CD4-positive, alpha-beta memory T cell (primary cell): ENCODE data around the gene PDCD1. TPM values are rescaled to one million over a fixed set of nuclear protein-coding genes. Genes with fewer than 3 reads are reported as not detected.
"Not testable (repeated sequence)": the region's sequence is repeated elsewhere in the genome, so short reads cannot be mapped to it uniquely, and the experiment has no call there.

Experiments used
- CTCF ChIA-PET: fragments of 350-600 bp; sonication (Branson Sonifier 250); formaldehyde crosslinking; loops from one replicate; lab custom pipeline; 2021; ENCODE audit warnings: inconsistent platforms; ENCODE audit not compliant: partially characterized antibody; lab: Charles Lee
- POLR2A ChIA-PET: fragments of 350-600 bp; sonication (Branson Sonifier 250); formaldehyde crosslinking; loops from one replicate; lab custom pipeline; 2021; ENCODE audit not compliant: partially characterized antibody; lab: Charles Lee
- DNase-seq, 5 donors: peaks; one replicate each; pipeline versions ENCODE4 v3.0.0 to v3.0.0-alpha.2; 2020 to 2022; ENCODE audit warnings: mixed read lengths in 1 of 5
- H3K27ac ChIP-seq: one replicate; pipeline ENCODE4 v1.7.0; 2013; ENCODE audit warnings: low read depth, low read length
- H3K27me3 ChIP-seq: 2 replicates; pipeline ENCODE4 v1.7.0; 2013; ENCODE audit warnings: mild to moderate bottlenecking, low read length, moderate library complexity; ENCODE audit not compliant: insufficient read depth
- H3K36me3 ChIP-seq: 2 replicates; pipeline ENCODE4 v1.7.0; 2013; ENCODE audit warnings: mild to moderate bottlenecking, low read length, moderate library complexity; ENCODE audit not compliant: insufficient read depth
- H3K4me1 ChIP-seq: 2 replicates; pipeline ENCODE4 v1.7.0; 2013; ENCODE audit warnings: mild to moderate bottlenecking, low read length, moderate library complexity; ENCODE audit not compliant: insufficient read depth
- H3K4me3 ChIP-seq, 2 donors: one replicate each; pipeline ENCODE4 v1.7.0; 2013; ENCODE audit warnings: low read length in 2 of 2, mild to moderate bottlenecking in 1 of 2
- H3K9me3 ChIP-seq, 2 donors: one replicate each; pipeline ENCODE4 v1.7.0; 2013; ENCODE audit warnings: low read length in 2 of 2, control low read depth in 1 of 2; ENCODE audit not compliant: control insufficient read depth in 1 of 2
- H3K27ac Mint-ChIP-seq, 7 donors: one replicate each; pipeline ENCODE4 v1.8.0; 2020 to 2021; ENCODE audit warnings: mixed read lengths in 7 of 7, mild to moderate bottlenecking in 6 of 7, inconsistent platforms in 3 of 7, moderate library complexity in 3 of 7
- H3K27me3 Mint-ChIP-seq, 2 donors: one replicate each; pipeline ENCODE4 v1.8.0; 2020 to 2021; ENCODE audit warnings: mixed read lengths in 2 of 2
- H3K36me3 Mint-ChIP-seq, 2 donors: one replicate each; pipeline ENCODE4 v1.8.0; 2020 to 2021; ENCODE audit warnings: mixed read lengths in 2 of 2, inconsistent platforms in 1 of 2, mild to moderate bottlenecking in 1 of 2
- H3K4me1 Mint-ChIP-seq, 4 donors: one replicate each; pipeline ENCODE4 v1.8.0; 2020 to 2021; ENCODE audit warnings: mixed read lengths in 4 of 4, mild to moderate bottlenecking in 1 of 4
- H3K4me3 Mint-ChIP-seq, 8 donors: one replicate each; pipeline ENCODE4 v1.8.0; 2020 to 2021; ENCODE audit warnings: mixed read lengths in 8 of 8, mild to moderate bottlenecking in 7 of 8, moderate library complexity in 6 of 8, inconsistent platforms in 3 of 8
- H3K9me3 Mint-ChIP-seq, 8 donors: one replicate each; pipeline ENCODE4 v1.8.0; 2020 to 2021; ENCODE audit warnings: mixed read lengths in 8 of 8, mild to moderate bottlenecking in 5 of 8, inconsistent platforms in 3 of 8, moderate library complexity in 1 of 8
- intact Hi-C: fragments of 100-400 bp; cut with micrococcal nuclease; formaldehyde crosslinking; loops from one replicate; pipeline ENCODE4 v1.15.1; 2023
- polyA plus RNA-seq, 2 donors: library from polyadenylated mRNA; unstranded; fragments of 300-500 nt; fragmentation: Illumina TruSeq; gene quantifications; one replicate each; pipeline ENCODE4 v1.2.3, GENCODE V29; 2021
- total RNA-seq, 2 experiments: library from RNA; stranded (reverse); gene quantifications; one replicate each; pipeline ENCODE4 v1.2.3, GENCODE V29; 2021

The PDCD1 gene
- total and polyA plus RNA-seq, 4 experiments from 2014 or later: 5.2 to 12.4 (median 6.1) TPM

GRCh38 chr2:241804326-241805229 is 54.1 kb downstream of the PDCD1 start:
- Histone ChIP-seq H3K27me3 (no peaks in the 10 kb centered on the region), H3K4me1 (peaks cover 20% of the 10 kb centered on the region), H3K36me3 (no peaks in the 10 kb centered on the region), H3K27ac (no peak overlapping the region), H3K9me3 (no peaks in the 10 kb centered on the region), H3K4me3 (peak overlapping the region in 1 of 2 donors; percentile 47)
- POLR2A ChIA-PET: interaction anchor here (1.0 to 2.6 kb wide), 8 partner anchors 40 to 118 kb away, joined by 3 to 16 read pairs (median 7); partner anchors contain the start of genes D2HGDH, DTYMK, ING5 and PDCD1
- DNase-seq: peak in 3 of 5 donors; percentile 17 to 38 (median 29)
- Mint-ChIP-seq H3K27ac (peak overlapping the region in 3 of 7 donors; percentile 18 to 81 (median 50)), H3K27me3 (no peaks in the 10 kb centered on the region), H3K4me3 (peak overlapping the region; percentile 42 to 77 (median 68)), H3K9me3 (no peaks in the 10 kb centered on the region), H3K4me1 (peaks cover 2 to 12% (median 8%) of the 10 kb centered on the region in 4 donors), H3K36me3 (no peaks in the 10 kb centered on the region)
- intact Hi-C loops: loop anchor here (5.0 kb wide), 1 partner anchor 42 kb away; no protein-coding TSS in a partner anchor
- CTCF ChIA-PET: no interaction called here

GRCh38 chr2:241803387-241804325 is 55.0 kb downstream of the PDCD1 start:
- Mint-ChIP-seq H3K4me3 (peak overlapping the region; percentile 51 to 79 (median 71)), H3K27me3 (no peaks in the 10 kb centered on the region), H3K36me3 (no peaks in the 10 kb centered on the region), H3K27ac (peak overlapping the region in 4 of 7 donors; percentile 35 to 87 (median 72)), H3K4me1 (peaks cover 2 to 12% (median 8%) of the 10 kb centered on the region in 4 donors), H3K9me3 (no peaks in the 10 kb centered on the region)
- peak; percentile 41 to 58 (median 48) for DNase-seq
- Histone ChIP-seq H3K27ac (no peak overlapping the region), H3K4me1 (peaks cover 20% of the 10 kb centered on the region), H3K4me3 (peak overlapping the region; percentile 36 to 47), H3K9me3 (no peaks in the 10 kb centered on the region), H3K27me3 (no peaks in the 10 kb centered on the region), H3K36me3 (no peaks in the 10 kb centered on the region)
- POLR2A ChIA-PET: interaction anchor here (1.0 to 2.6 kb wide), 8 partner anchors 31 to 117 kb away, joined by 3 to 16 read pairs (median 7); partner anchors contain the start of genes D2HGDH, DTYMK, ING5 and PDCD1
- intact Hi-C loops: loop anchor here (5.0 kb wide), 1 partner anchor 41 kb away; no protein-coding TSS in a partner anchor
- CTCF ChIA-PET: no interaction called here

GRCh38 chr2:241802421-241803318 is 56.0 kb downstream of the PDCD1 start:
- Histone ChIP-seq H3K9me3 (no peaks in the 10 kb centered on the region), H3K27me3 (no peaks in the 10 kb centered on the region), H3K36me3 (no peaks in the 10 kb centered on the region), H3K4me1 (peaks cover 20% of the 10 kb centered on the region), H3K4me3 (peak overlapping the region in 1 of 2 donors; percentile 47), H3K27ac (no peak overlapping the region)
- ChIA-PET CTCF (no interaction called here), POLR2A (interaction anchor here (1.3 to 2.6 kb wide), 3 partner anchors 30 to 68 kb away, joined by 3 to 16 read pairs (median 10); partner anchors contain the start of gene D2HGDH)
- Mint-ChIP-seq H3K27me3 (no peaks in the 10 kb centered on the region), H3K4me3 (no peak overlapping the region), H3K4me1 (peaks cover 2 to 12% (median 8%) of the 10 kb centered on the region in 4 donors), H3K36me3 (no peaks in the 10 kb centered on the region), H3K9me3 (no peaks in the 10 kb centered on the region), H3K27ac (peak overlapping the region in 1 of 7 donors; percentile 35)
- DNase-seq: no peak
- intact Hi-C loops: loop anchor here (5.0 kb wide), 1 partner anchor 40 kb away; no protein-coding TSS in a partner anchor

GRCh38 chr2:241801611-241802420 is 56.9 kb downstream of the PDCD1 start:
- POLR2A ChIA-PET: no interaction called here
- Histone ChIP-seq H3K36me3 (no peaks in the 10 kb centered on the region), H3K27me3 (no peaks in the 10 kb centered on the region), H3K9me3 (no peaks in the 10 kb centered on the region), H3K4me1 (peaks cover 20% of the 10 kb centered on the region), H3K27ac (no peak overlapping the region), H3K4me3 (no peak overlapping the region)
- Mint-ChIP-seq H3K27me3 (no peaks in the 10 kb centered on the region), H3K4me3 (no peak overlapping the region), H3K36me3 (no peaks in the 10 kb centered on the region), H3K27ac (no peak overlapping the region), H3K4me1 (peaks cover 2 to 12% (median 8%) of the 10 kb centered on the region in 4 donors), H3K9me3 (no peaks in the 10 kb centered on the region)
- no peak for DNase-seq
- CTCF ChIA-PET: no interaction called here
- intact Hi-C loops: loop anchor here (5.0 kb wide), 1 partner anchor 40 kb away; no protein-coding TSS in a partner anchor

GRCh38 chr2:241800198-241800903 is 58.3 kb downstream of the PDCD1 start:
- CTCF ChIA-PET, H3K27me3 Mint-ChIP-seq, H3K9me3 ChIP-seq, POLR2A ChIA-PET, H3K27ac ChIP-seq, H3K36me3 ChIP-seq, H3K36me3 Mint-ChIP-seq, H3K9me3 Mint-ChIP-seq, H3K4me3 Mint-ChIP-seq, DNase-seq, H3K27me3 ChIP-seq, H3K27ac Mint-ChIP-seq, H3K4me3 ChIP-seq: not testable (repeated sequence)
- intact Hi-C loops: loop anchor here (5.0 kb wide), 1 partner anchor 38 kb away; no protein-coding TSS in a partner anchor
- peaks cover 2 to 12% (median 8%) of the 10 kb centered on the region in 4 donors for H3K4me1 Mint-ChIP-seq
- H3K4me1 ChIP-seq: peaks cover 20% of the 10 kb centered on the region
